GM23248 (cell line): ENCODE results near the gene DUS1L. TPM values are rescaled to one million over a fixed set of nuclear protein-coding genes. Genes with fewer than 3 reads are reported as not detected.

ENCODE experiments used
- DNase-seq: peaks from one replicate; pipeline ENCODE4 v3.0.0-alpha.2; 2015
- H2AFZ ChIP-seq: fragments of 200-600 bp; sonication (generic); 2 replicates; pipeline ENCODE4 v1.6.1; 2016; ENCODE audit warnings: antibody characterized with exemption
- H3F3A ChIP-seq: fragments of 200-600 bp; sonication (generic); 2 replicates; pipeline ENCODE4 v1.6.1; 2016; ENCODE audit warnings: mild to moderate bottlenecking, antibody characterized with exemption, mixed run types; ENCODE audit not compliant: insufficient read depth
- H3K27ac ChIP-seq: fragments of 200-600 bp; sonication (generic); 2 replicates; pipeline ENCODE4 v1.5.1; 2016; ENCODE audit warnings: mild to moderate bottlenecking
- H3K27me3 ChIP-seq: fragments of 200-600 bp; sonication (generic); replicated peaks from 2 replicates; pipeline ENCODE4 v1.6.1; 2016; ENCODE audit warnings: mild to moderate bottlenecking; ENCODE audit not compliant: insufficient read depth
- H3K36me3 ChIP-seq: fragments of 200-600 bp; sonication (generic); 2 replicates; pipeline ENCODE4 v1.6.1; 2016; ENCODE audit warnings: low read depth, mild to moderate bottlenecking
- H3K4me1 ChIP-seq: fragments of 200-600 bp; sonication (generic); 2 replicates; pipeline ENCODE4 v1.6.1; 2016; ENCODE audit warnings: mild to moderate bottlenecking; ENCODE audit not compliant: insufficient read depth
- H3K4me2 ChIP-seq: fragments of 200-600 bp; sonication (generic); one replicate; pipeline ENCODE4 v1.6.1; 2016; ENCODE audit warnings: mild to moderate bottlenecking; ENCODE audit not compliant: unreplicated experiment
- H3K4me3 ChIP-seq: fragments of 200-600 bp; sonication (generic); 2 replicates; pipeline ENCODE4 v1.5.1; 2016; ENCODE audit warnings: mild to moderate bottlenecking
- H3K79me2 ChIP-seq: fragments of 200-600 bp; sonication (generic); 2 replicates; pipeline ENCODE4 v1.6.1; 2016; ENCODE audit warnings: mild to moderate bottlenecking; ENCODE audit not compliant: insufficient read depth
- H3K9ac ChIP-seq: fragments of 200-600 bp; sonication (generic); 2 replicates; pipeline ENCODE4 v1.6.1; 2016; ENCODE audit warnings: mild to moderate bottlenecking
- H3K9me2 ChIP-seq: fragments of 200-600 bp; sonication (generic); 2 replicates; pipeline ENCODE4 v1.6.1; 2016; ENCODE audit warnings: mixed run types, mild to moderate bottlenecking, moderate library complexity; ENCODE audit not compliant: insufficient read depth
- H3K9me3 ChIP-seq: fragments of 200-600 bp; sonication (generic); one replicate; pipeline ENCODE4 v1.6.1; 2017; ENCODE audit warnings: low read depth
- H4K20me1 ChIP-seq: fragments of 200-600 bp; sonication (generic); 2 replicates; pipeline ENCODE4 v1.6.0; 2016; ENCODE audit not compliant: insufficient read depth
- EZH2 ChIP-seq: fragments of 200-600 bp; sonication (generic); IDR thresholded peaks from 2 replicates; pipeline ENCODE4 v1.6.1; 2018; ENCODE audit warnings: antibody characterized with exemption, mild to moderate bottlenecking; ENCODE audit not compliant: insufficient read depth, poor library complexity, severe bottlenecking
- EZH2phosphoT487 ChIP-seq: fragments of 200-600 bp; sonication (generic); IDR thresholded peaks from 2 replicates; pipeline ENCODE4 v1.6.1; 2018; ENCODE audit warnings: antibody characterized with exemption, moderate library complexity, mild to moderate bottlenecking, low read depth; ENCODE audit not compliant: insufficient read depth
- WGBS, 2 experiments: methylation state at CpG; one replicate each; pipeline ENCODE4 v1.1.6; 2015 to 2017; ENCODE audit warnings: low lambda C conversion rate in 2 of 2, low coverage in 1 of 2; ENCODE audit errors: missing lambda C conversion rate in 2 of 2; 5-methylcytosine and 5-hydroxymethylcytosine counted together
- in situ Hi-C: fragments of 300-500 bp; cut with MboI; formaldehyde crosslinking; loops from 2 replicates; pipeline ENCODE4 v1.15.0; 2020
- polyA plus RNA-seq: library from polyadenylated mRNA; unstranded; fragments of >200 nt; fragmentation: Nextera tagmentation; extraction: Ambion mirVana; gene quantifications from 2 replicates; pipeline ENCODE4 v1.2.1, GENCODE V29; 2016
- total RNA-seq: library from RNA; depleted of rRNA; stranded (reverse); fragments of >200 nt; shearing (Covaris generic); gene quantifications from 2 replicates; pipeline ENCODE4 v1.2.3, GENCODE V29; 2014

Gene DUS1L
- total and polyA plus RNA-seq, 2 experiments from 2014 or later, result 13.3 to 61.2 TPM

DNA sequence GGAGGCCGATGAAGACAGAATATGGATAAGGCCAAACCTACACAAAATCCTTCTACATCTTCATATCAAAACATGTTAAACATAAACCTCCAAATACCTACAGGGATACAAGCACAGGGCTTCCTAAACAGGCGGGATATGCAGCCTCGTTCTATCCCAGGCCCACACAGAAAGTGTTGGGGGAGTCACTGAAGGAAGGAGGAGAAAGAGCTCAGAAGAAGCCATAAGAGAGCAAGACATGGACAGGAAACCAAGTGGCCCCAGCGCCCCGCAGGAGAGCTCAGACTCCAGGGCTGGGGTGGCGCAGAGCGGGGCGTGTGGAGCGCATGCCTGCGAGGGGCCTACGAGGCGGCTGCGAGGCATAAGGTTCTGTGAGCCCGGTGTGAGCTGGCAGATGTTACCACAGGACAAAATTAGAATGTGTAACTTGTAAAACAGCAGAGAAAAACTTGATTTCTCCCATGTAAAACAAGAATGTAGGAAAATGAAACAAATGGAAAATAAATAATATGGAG, 43.4 kb upstream of the DUS1L start:
- Histone ChIP-seq H3K9ac (no peak overlapping the region), H3K9me2 (no peaks in the 10 kb centered on the region), H2AFZ (no peak overlapping the region), H3K4me2 (no peak overlapping the region), H3K4me3 (no peak overlapping the region), H3K79me2 (no peaks in the 10 kb centered on the region), H4K20me1 (no peaks in the 10 kb centered on the region), H3K9me3 (no peaks in the 10 kb centered on the region), H3K27me3 (no peaks in the 10 kb centered on the region), H3K4me1 (no peaks in the 10 kb centered on the region; the same call in 1 of the 2 replicates), H3K27ac (no peak overlapping the region), H3F3A (no peaks in the 10 kb centered on the region), H3K36me3 (no peaks in the 10 kb centered on the region)
- DNase-seq, result no peak
- in situ Hi-C loops, result no loop called here
- TF ChIP-seq EZH2phosphoT487, result no peak
- TF ChIP-seq EZH2, result no peak
- 94% methylated on average over 14 of the region's 14 CpGs for WGBS, 2 experiments

DNA sequence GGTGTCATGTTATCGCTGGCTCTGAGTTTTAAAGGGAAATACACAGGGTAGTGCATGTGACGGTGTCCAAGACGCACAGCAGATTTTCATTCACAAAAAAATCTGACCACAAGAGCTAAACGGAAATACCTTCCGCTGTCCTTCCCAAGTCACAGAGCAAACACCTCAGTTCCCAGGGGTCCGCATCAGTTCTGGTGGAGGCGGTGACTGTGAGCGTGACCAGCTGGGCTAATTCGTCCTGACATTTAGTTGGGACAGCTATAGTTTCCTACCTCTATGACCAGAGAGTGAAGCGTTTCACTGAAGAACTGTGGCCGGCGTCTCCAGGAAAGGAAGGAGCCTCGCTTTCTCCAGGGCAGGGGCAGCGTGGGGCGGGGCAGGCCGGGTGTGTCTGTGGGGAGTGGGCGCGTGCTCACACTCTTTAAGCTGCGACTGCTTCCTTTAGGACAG, 42.9 kb upstream of the DUS1L start:
- H3K36me3 ChIP-seq, result no peaks in the 10 kb centered on the region
- no peaks in the 10 kb centered on the region for H3K9me2 ChIP-seq
- TF ChIP-seq EZH2 (no peak), EZH2phosphoT487 (no peak)
- in situ Hi-C loops, result no loop called here
- H3K9ac ChIP-seq, result no peak overlapping the region
- no peak overlapping the region for H3K4me2 ChIP-seq
- no peaks in the 10 kb centered on the region; the same call in 1 of the 2 replicates for H3K4me1 ChIP-seq
- no peak for DNase-seq
- H3K79me2 ChIP-seq, result no peaks in the 10 kb centered on the region
- H2AFZ ChIP-seq, result no peak overlapping the region
- H3K27me3 ChIP-seq, result no peaks in the 10 kb centered on the region
- H3K9me3 ChIP-seq, result no peaks in the 10 kb centered on the region
- no peaks in the 10 kb centered on the region for H4K20me1 ChIP-seq
- no peak overlapping the region for H3K27ac ChIP-seq
- no peak overlapping the region for H3K4me3 ChIP-seq
- no peaks in the 10 kb centered on the region for H3F3A ChIP-seq
- WGBS, 2 experiments, result 94 to 96% methylated on average over 19 of the region's 19 CpGs

DNA sequence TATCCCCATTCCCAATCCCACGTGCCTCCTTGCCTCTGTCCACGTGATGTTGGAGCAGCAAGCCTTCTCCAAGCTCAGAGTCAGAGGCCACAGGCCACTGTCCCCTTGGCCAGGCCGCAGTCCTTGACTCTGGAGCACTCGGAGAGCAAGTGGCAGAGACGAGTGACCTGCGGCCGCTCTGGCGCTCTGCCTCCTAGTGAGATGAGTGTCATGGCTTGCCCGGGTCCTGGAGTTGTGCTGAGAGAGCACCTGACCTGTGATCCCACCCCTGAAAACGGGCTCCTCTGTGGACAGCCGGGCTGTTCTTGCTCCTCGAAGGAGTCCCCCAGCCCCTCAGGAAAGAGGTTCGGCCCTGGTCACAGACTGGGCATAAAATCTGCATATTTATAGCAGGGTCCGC, 42.4 kb upstream of the DUS1L start:
- H3F3A ChIP-seq, result no peaks in the 10 kb centered on the region
- in situ Hi-C loops, result no loop called here
- 82 to 84% methylated on average over 14 of the region's 14 CpGs for WGBS, 2 experiments
- no peak overlapping the region for H3K27ac ChIP-seq
- TF ChIP-seq EZH2 (no peak), EZH2phosphoT487 (no peak)
- H3K9me3 ChIP-seq, result no peaks in the 10 kb centered on the region
- no peaks in the 10 kb centered on the region for H3K27me3 ChIP-seq
- H3K9me2 ChIP-seq, result no peaks in the 10 kb centered on the region
- no peak overlapping the region for H3K9ac ChIP-seq
- no peak overlapping the region for H2AFZ ChIP-seq
- H3K4me3 ChIP-seq, result no peak overlapping the region
- H3K79me2 ChIP-seq, result no peaks in the 10 kb centered on the region
- no peaks in the 10 kb centered on the region; the same call in 1 of the 2 replicates for H3K4me1 ChIP-seq
- no peaks in the 10 kb centered on the region for H4K20me1 ChIP-seq
- no peak for DNase-seq
- H3K4me2 ChIP-seq, result no peak overlapping the region
- no peaks in the 10 kb centered on the region for H3K36me3 ChIP-seq

DNA sequence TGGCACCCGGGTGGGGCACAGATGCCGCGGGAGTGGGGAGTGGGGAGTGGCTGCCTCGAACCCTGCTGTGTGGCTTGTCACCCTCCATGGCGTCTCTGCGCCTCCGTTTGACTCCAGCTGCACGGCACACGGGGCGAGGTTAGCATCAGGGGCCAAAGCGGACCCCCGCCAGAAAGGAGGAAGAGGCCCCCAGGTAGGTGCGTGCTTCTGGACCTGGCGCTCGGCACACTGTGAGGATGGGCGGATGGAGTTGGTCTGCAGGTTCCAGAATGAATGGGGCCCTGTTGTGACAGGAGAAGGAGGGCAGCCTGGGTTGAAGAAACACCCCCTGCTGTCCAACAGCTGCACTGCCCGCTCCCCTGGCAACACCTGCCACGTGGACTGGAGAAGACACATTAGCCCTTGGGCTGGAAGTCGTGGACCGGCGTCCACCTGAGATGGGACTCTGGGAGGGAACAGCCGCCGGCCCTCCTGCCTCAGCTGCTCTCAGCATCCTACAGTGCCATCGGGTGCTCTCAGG, 41.8 kb upstream of the DUS1L start:
- no peak overlapping the region for H3K27ac ChIP-seq
- in situ Hi-C loops, result no loop called here
- no peaks in the 10 kb centered on the region for H3K79me2 ChIP-seq
- H4K20me1 ChIP-seq, result no peaks in the 10 kb centered on the region
- H3K4me3 ChIP-seq, result no peak overlapping the region
- WGBS, 2 experiments, result 91% methylated on average over 16 to 24 of the region's 24 CpGs
- H2AFZ ChIP-seq, result no peak overlapping the region
- no peak overlapping the region for H3K9ac ChIP-seq
- no peak overlapping the region for H3K4me2 ChIP-seq
- peak; percentile 30 for DNase-seq
- no peaks in the 10 kb centered on the region for H3K9me3 ChIP-seq
- H3F3A ChIP-seq, result no peaks in the 10 kb centered on the region
- no peaks in the 10 kb centered on the region for H3K27me3 ChIP-seq
- H3K4me1 ChIP-seq, result no peaks in the 10 kb centered on the region; the same call in 1 of the 2 replicates
- no peaks in the 10 kb centered on the region for H3K9me2 ChIP-seq
- TF ChIP-seq EZH2 (no peak), EZH2phosphoT487 (no peak)
- H3K36me3 ChIP-seq, result no peaks in the 10 kb centered on the region
